A549 (cell line): Measurements from ENCODE around the gene CTNNA3. TPM values are rescaled to one million over a fixed set of nuclear protein-coding genes. Genes with fewer than 3 reads are reported as not detected.

Source experiments
- ATAC-seq, 2 experiments: fragments of 200-7000 bp in 1 of 2; fragments of >200 bp in 1 of 2; cut with Nextera tagmentation in 1 of 2; cut with Tn5 transposase in 1 of 2; 3 replicates each; pipeline versions ENCODE4 v1.8.0 to v1.9.1; 2018 to 2020; ENCODE audit warnings: mild to moderate bottlenecking in 1 of 2, moderate library complexity in 1 of 2
- CTCF ChIA-PET: fragments of 300-600 bp; sonication (Branson Sonifier 250); formaldehyde crosslinking; extraction: SDS; loops from one replicate; lab custom pipeline; 2021; ENCODE audit warnings: antibody characterized with exemption, inconsistent platforms; lab: Yijun Ruan, JAX
- POLR2A ChIA-PET: fragments of 350-600 bp; formaldehyde crosslinking; extraction: SDS; loops from one replicate; lab custom pipeline; 2021; ENCODE audit warnings: antibody characterized with exemption, inconsistent platforms; lab: Yijun Ruan, JAX
- DNase-seq, 2 experiments: peaks; one replicate each; pipeline versions ENCODE4 v3.0.0 to v3.0.0-alpha.2; 2011 to 2016; ENCODE audit warnings: low read depth in 1 of 2, low spot score in 1 of 2
- FAIRE-seq: peaks from 2 replicates; lab custom pipeline; 2011; peaks lifted over from hg19 to GRCh38; lab: Jason Lieb, UNC
- H3K27ac ChIP-seq, 2 experiments: fragments of >200 bp; sonication (Bioruptor Twin); formaldehyde crosslinking; 3 replicates each; pipeline ENCODE4 v1.5.1; 2016 to 2017
- H3K4me1 ChIP-seq: fragments of >200 bp; sonication (Bioruptor Twin); formaldehyde crosslinking; 3 replicates; pipeline ENCODE4 v1.6.1; 2016
- H3K4me2 ChIP-seq: fragments of >200 bp; sonication (Bioruptor Twin); formaldehyde crosslinking; 3 replicates; pipeline ENCODE4 v1.6.1; 2016
- H3K4me3 ChIP-seq: fragments of >200 bp; sonication (Bioruptor Twin); formaldehyde crosslinking; 3 replicates; pipeline ENCODE4 v1.5.1; 2016
- H3K9me3 ChIP-seq: fragments of >200 bp; sonication (Bioruptor Twin); formaldehyde crosslinking; 3 replicates; pipeline ENCODE4 v1.6.1; 2016
- BHLHE40 ChIP-seq: IDR thresholded peaks from 2 replicates; pipeline ENCODE4 v1.6.1; 2012; ENCODE audit warnings: low read depth, low read length, inconsistent platforms
- CBX2 ChIP-seq: fragments of 200-600 bp; sonication (generic); IDR thresholded peaks from 2 replicates; pipeline ENCODE4 v1.6.1; 2016; ENCODE audit warnings: low read depth, mild to moderate bottlenecking, borderline replicate concordance
- CBX8 ChIP-seq: fragments of 200-600 bp; sonication (generic); IDR thresholded peaks from 2 replicates; pipeline ENCODE4 v1.6.1; 2016
- CEBPB ChIP-seq, 2 experiments: fragments of >200 bp in 1 of 2; sonication (Bioruptor Twin) in 1 of 2; formaldehyde crosslinking in 1 of 2; IDR thresholded peaks; 2 replicates each; pipeline ENCODE4 v1.6.1; 2012 to 2016
- CHD4 ChIP-seq: fragments of 200-600 bp; sonication (generic); IDR thresholded peaks from 2 replicates; pipeline ENCODE4 v1.6.1; 2016; ENCODE audit warnings: antibody characterized with exemption, mild to moderate bottlenecking, borderline replicate concordance
- EHF ChIP-seq: fragments of 250-450 bp; sonication (Bioruptor Pico); IDR thresholded peaks from 2 replicates; pipeline ENCODE4 v1.5.0; 2020; ENCODE audit warnings: mild to moderate bottlenecking
- FOSL2 ChIP-seq, 2 experiments: fragments of 450-650 bp in 1 of 2; fragments of >200 bp in 1 of 2; sonication (Bioruptor Twin) in 1 of 2; formaldehyde crosslinking; IDR thresholded peaks; 2 replicates each; pipeline versions ENCODE4 v1.5.0 to v1.6.1; 2016 to 2020; ENCODE audit warnings: mild to moderate bottlenecking in 1 of 2, moderate library complexity in 1 of 2
- GATA3 ChIP-seq: IDR thresholded peaks from 2 replicates; pipeline ENCODE4 v1.6.1; 2012; ENCODE audit warnings: borderline replicate concordance
- HDAC2 ChIP-seq: fragments of 200-600 bp; sonication (generic); IDR thresholded peaks from 2 replicates; pipeline ENCODE4 v1.6.1; 2016
- JUN ChIP-seq, 2 experiments: fragments of >200 bp; sonication (Bioruptor Twin); formaldehyde crosslinking; IDR thresholded peaks; 2 replicates in 1 of 2; 3 replicates in 1 of 2; pipeline ENCODE4 v1.6.1; 2016 to 2017
- JUNB ChIP-seq: fragments of >200 bp; sonication (Bioruptor Twin); formaldehyde crosslinking; IDR thresholded peaks from 2 replicates; pipeline ENCODE4 v1.6.1; 2016
- NFE2L2 ChIP-seq: fragments of 150-350 bp; conservative IDR thresholded peaks from 2 replicates; pipeline ENCODE4 v1.6.1; 2014; ENCODE audit warnings: low read length
- NR3C1 ChIP-seq: fragments of >200 bp; sonication (Bioruptor Twin); formaldehyde crosslinking; IDR thresholded peaks from 3 replicates; pipeline ENCODE4 v1.6.1; 2017
- POLR2A ChIP-seq: IDR thresholded peaks from 2 replicates; pipeline ENCODE4 v1.6.1; 2012; ENCODE audit warnings: mild to moderate bottlenecking, low read length
- RAD21 ChIP-seq, 2 experiments: fragments of >200 bp in 1 of 2; sonication (Bioruptor Twin) in 1 of 2; formaldehyde crosslinking in 1 of 2; IDR thresholded peaks in 1 of 2; conservative IDR thresholded peaks in 1 of 2; 2 replicates in 1 of 2; 3 replicates in 1 of 2; pipeline ENCODE4 v1.6.1; 2012 to 2018; ENCODE audit warnings: inconsistent platforms in 1 of 2
- RCOR1 ChIP-seq: fragments of 150-350 bp; IDR thresholded peaks from 2 replicates; pipeline ENCODE4 v1.6.1; 2014; ENCODE audit warnings: antibody characterized with exemption, low read length, low read depth
- RNF2 ChIP-seq: fragments of 200-600 bp; sonication (generic); IDR thresholded peaks from 2 replicates; pipeline ENCODE4 v1.6.1; 2016; ENCODE audit warnings: low read depth, mild to moderate bottlenecking, antibody characterized with exemption, moderate library complexity, borderline replicate concordance
- SMC3 ChIP-seq: fragments of >200 bp; sonication (Bioruptor Twin); formaldehyde crosslinking; IDR thresholded peaks from 3 replicates; pipeline ENCODE4 v1.6.1; 2018; ENCODE audit warnings: inconsistent platforms
- TP53 ChIP-seq: fragments of 250-450 bp; sonication (Bioruptor Pico); IDR thresholded peaks from 2 replicates; pipeline ENCODE4 v1.5.0; 2021; ENCODE audit warnings: mild to moderate bottlenecking, moderate library complexity
- ZNF302 ChIP-seq: fragments of 250-450 bp; sonication (Bioruptor Pico); IDR thresholded peaks from 2 replicates; pipeline ENCODE4 v1.9.0; 2021; ENCODE audit warnings: inconsistent platforms, mild to moderate bottlenecking, moderate library complexity
- WGBS: methylation state at CpG from one replicate; pipeline ENCODE4 v1.1.6; 2017; ENCODE audit errors: missing lambda C conversion rate; 5-methylcytosine and 5-hydroxymethylcytosine counted together
- polyA plus RNA-seq, 4 experiments: library from polyadenylated mRNA; depleted of rRNA in 3 of 4; stranded (reverse); fragments of >200 nt; fragmentation: RNase III in 1 of 4; extraction: RNeasy Plus Mini Kit Qiagen cat#74134 plus additional on column Dnase treatment in 1 of 4; gene quantifications; 2 replicates in 3 of 4; 3 replicates in 1 of 4; pipeline ENCODE4 v1.2.3, GENCODE V29; 2011 to 2017
- TF ChIP-seq, protein P1 (sequence below): fragments of 200-600 bp; sonication (generic); IDR thresholded peaks from 2 replicates; pipeline ENCODE4 v1.6.1; 2016; ENCODE audit warnings: antibody characterized with exemption, mild to moderate bottlenecking, moderate library complexity
- TF ChIP-seq, protein P2 (sequence below): fragments of 250-450 bp; sonication (Bioruptor Pico); IDR thresholded peaks from 2 replicates; pipeline ENCODE4 v1.5.0; 2020; ENCODE audit warnings: low read depth, mild to moderate bottlenecking, moderate library complexity
- TF ChIP-seq, protein P3 (sequence below): fragments of >200 bp; sonication (Bioruptor Twin); formaldehyde crosslinking; IDR thresholded peaks from 3 replicates; pipeline ENCODE4 v1.6.1; 2016

CTNNA3 gene
- polyA plus RNA-seq, 2 of the 4 experiments (the other 2 are of a cell fraction): not detected

DNA sequence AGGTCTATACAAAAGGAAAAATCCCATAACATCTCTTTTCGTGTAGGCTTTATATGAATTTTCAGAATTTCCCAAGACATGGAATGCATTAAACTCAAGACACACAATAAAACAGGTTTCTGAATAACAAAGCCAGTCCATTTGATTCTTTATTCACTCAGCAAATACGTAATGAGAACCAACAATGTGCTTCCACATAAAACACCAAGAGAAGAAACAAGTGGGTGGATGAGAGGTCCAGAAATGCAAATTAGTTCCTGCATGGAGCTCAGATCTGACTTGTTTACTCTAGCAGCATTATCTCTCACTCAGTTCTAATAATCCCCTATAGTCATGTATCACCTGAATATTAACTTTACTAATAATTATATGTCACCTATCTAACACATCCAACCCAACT lies 520.6 kb downstream of the CTNNA3 start:
- no peaks in the 10 kb centered on the region for H3K4me1 ChIP-seq
- no peak for ATAC-seq
- ChIA-PET CTCF (no interaction called here), POLR2A (no interaction called here)
- no peaks in the 10 kb centered on the region for H3K9me3 ChIP-seq
- no peak for DNase-seq
- no peak for FAIRE-seq
- WGBS: 1% methylated on average over 2 of the region's 2 CpGs
- no peak overlapping the region for H3K4me3 ChIP-seq
- TF ChIP-seq POLR2A: no peak
- TF ChIP-seq NR3C1: no peak
- TF ChIP-seq, protein P1, sequence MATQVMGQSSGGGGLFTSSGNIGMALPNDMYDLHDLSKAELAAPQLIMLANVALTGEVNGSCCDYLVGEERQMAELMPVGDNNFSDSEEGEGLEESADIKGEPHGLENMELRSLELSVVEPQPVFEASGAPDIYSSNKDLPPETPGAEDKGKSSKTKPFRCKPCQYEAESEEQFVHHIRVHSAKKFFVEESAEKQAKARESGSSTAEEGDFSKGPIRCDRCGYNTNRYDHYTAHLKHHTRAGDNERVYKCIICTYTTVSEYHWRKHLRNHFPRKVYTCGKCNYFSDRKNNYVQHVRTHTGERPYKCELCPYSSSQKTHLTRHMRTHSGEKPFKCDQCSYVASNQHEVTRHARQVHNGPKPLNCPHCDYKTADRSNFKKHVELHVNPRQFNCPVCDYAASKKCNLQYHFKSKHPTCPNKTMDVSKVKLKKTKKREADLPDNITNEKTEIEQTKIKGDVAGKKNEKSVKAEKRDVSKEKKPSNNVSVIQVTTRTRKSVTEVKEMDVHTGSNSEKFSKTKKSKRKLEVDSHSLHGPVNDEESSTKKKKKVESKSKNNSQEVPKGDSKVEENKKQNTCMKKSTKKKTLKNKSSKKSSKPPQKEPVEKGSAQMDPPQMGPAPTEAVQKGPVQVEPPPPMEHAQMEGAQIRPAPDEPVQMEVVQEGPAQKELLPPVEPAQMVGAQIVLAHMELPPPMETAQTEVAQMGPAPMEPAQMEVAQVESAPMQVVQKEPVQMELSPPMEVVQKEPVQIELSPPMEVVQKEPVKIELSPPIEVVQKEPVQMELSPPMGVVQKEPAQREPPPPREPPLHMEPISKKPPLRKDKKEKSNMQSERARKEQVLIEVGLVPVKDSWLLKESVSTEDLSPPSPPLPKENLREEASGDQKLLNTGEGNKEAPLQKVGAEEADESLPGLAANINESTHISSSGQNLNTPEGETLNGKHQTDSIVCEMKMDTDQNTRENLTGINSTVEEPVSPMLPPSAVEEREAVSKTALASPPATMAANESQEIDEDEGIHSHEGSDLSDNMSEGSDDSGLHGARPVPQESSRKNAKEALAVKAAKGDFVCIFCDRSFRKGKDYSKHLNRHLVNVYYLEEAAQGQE: no peak
- TF ChIP-seq EHF: no peak
- TF ChIP-seq RNF2: no peak
- no peak for TF ChIP-seq CHD4
- no peak for TF ChIP-seq NFE2L2
- TF ChIP-seq, protein P2, sequence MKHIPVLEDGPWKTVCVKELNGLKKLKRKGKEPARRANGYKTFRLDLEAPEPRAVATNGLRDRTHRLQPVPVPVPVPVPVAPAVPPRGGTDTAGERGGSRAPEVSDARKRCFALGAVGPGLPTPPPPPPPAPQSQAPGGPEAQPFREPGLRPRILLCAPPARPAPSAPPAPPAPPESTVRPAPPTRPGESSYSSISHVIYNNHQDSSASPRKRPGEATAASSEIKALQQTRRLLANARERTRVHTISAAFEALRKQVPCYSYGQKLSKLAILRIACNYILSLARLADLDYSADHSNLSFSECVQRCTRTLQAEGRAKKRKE: no peak
- TF ChIP-seq FOSL2 (IDR thresholded peaks at IDR 0.05): no peak
- TF ChIP-seq FOSL2 (CRISPR knock-in tag; IDR thresholded peaks at IDR 0.05): no peak
- TF ChIP-seq CBX8: no peak
- no peak for TF ChIP-seq ZNF302 (CRISPR knock-in tag)
- no peak for TF ChIP-seq JUNB
- TF ChIP-seq CBX2: no peak
- no peak overlapping the region for H3K4me2 ChIP-seq
- no peak overlapping the region for H3K27ac ChIP-seq

DNA sequence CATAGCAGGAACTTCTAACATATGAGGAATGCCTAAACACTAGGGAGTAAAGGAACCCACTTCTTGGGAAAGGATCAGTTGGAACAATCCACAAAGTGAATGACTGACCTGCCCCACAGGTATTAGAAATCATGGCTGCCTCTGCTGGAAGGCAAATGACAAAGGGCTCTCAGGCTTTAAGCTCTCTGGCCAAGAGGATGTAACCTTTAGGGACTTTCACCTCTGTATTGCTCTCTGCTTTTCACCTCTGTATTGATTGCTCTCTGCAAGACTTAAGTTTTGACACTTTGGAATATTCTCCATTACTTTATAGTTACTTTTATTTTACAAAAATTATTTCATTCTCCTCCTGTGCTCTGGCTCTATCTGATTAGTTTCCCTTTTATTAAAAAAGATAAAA lies 522.2 kb downstream of the CTNNA3 start:
- POLR2A ChIA-PET: no interaction called here
- H3K4me1 ChIP-seq: no peaks in the 10 kb centered on the region
- H3K27ac ChIP-seq: no peak overlapping the region
- CTCF ChIA-PET: no interaction called here
- FAIRE-seq: no peak
- TF ChIP-seq GATA3 (no peak), SMC3 (no peak), CBX2 (no peak), TP53 (CRISPR knock-in tag) (no peak), RCOR1 (no peak), HDAC2 (no peak), BHLHE40 (no peak), JUN (IDR thresholded peaks at IDR 0.05) (no peak), RAD21 (conservative IDR thresholded peaks at IDR 0.05 in 1 of 2, IDR thresholded peaks at IDR 0.05 in 1 of 2) (no peak), CEBPB (IDR thresholded peaks at IDR 0.05) (no peak), NR3C1 (no peak)
- TF ChIP-seq, protein P3, sequence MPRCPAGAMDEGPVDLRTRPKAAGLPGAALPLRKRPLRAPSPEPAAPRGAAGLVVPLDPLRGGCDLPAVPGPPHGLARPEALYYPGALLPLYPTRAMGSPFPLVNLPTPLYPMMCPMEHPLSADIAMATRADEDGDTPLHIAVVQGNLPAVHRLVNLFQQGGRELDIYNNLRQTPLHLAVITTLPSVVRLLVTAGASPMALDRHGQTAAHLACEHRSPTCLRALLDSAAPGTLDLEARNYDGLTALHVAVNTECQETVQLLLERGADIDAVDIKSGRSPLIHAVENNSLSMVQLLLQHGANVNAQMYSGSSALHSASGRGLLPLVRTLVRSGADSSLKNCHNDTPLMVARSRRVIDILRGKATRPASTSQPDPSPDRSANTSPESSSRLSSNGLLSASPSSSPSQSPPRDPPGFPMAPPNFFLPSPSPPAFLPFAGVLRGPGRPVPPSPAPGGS: no peak
- H3K4me3 ChIP-seq: no peak overlapping the region
- no peak for ATAC-seq
- H3K9me3 ChIP-seq: no peaks in the 10 kb centered on the region
- H3K4me2 ChIP-seq: no peak overlapping the region
- DNase-seq: no peak
